IPS-11a (cell line): ENCODE results near the gene PDE11A.
A peak's percentile ranks its signal among the peaks of the same experiment; 100 is the strongest.
"Not testable (repeated sequence)": the region's sequence is repeated elsewhere in the genome, so short reads cannot be mapped to it uniquely, and the experiment has no call there.

Experiments
- H3K4me3 ChIP-seq: one replicate; pipeline ENCODE4 v1.5.1; 2013; ENCODE audit warnings: low read depth, low read length, control low read depth

PDE11A gene

GRCh38 chr2:178012639-178013038, 59.9 kb downstream of the PDE11A start:
- H3K4me3 ChIP-seq: no peak overlapping the region

GRCh38 chr2:178009813-178010212, 62.8 kb downstream of the PDE11A start:
- no peak overlapping the region for H3K4me3 ChIP-seq

GRCh38 chr2:178008636-178009289, 63.8 kb downstream of the PDE11A start:
- H3K4me3 ChIP-seq: no peak overlapping the region

- H3K4me3 ChIP-seq: no peak overlapping the region
Measured at GRCh38 chr2:178006710-178007109, 65.9 kb downstream of the PDE11A start.

- H3K4me3 ChIP-seq: no peak overlapping the region
Measured at GRCh38 chr2:178005756-178006155, 66.8 kb downstream of the PDE11A start.

GRCh38 chr2:178002038-178002437, 70.5 kb downstream of the PDE11A start:
- no peak overlapping the region for H3K4me3 ChIP-seq

DNA sequence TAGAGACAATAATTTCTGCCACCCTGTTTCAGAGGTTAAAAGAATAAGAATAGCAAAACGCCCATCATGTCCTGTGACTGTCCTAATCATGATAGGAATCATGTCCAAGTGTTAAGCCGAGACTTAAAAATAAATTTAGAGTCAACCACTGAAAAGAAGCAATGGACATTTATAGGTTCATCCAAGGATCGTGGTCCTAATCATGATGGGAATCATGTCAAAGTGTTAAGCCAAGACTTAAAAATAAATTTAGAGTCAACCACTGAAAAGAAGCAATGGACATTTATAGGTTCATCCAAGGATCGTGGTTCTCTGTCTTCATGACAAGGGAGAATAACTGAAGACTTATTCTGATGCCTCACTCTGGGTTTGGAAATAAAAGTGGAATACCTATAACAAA, 73.6 kb downstream of the PDE11A start:
- H3K4me3 ChIP-seq: no peak overlapping the region

GRCh38 chr2:177998006-177998405, 74.6 kb downstream of the PDE11A start:
- no peak overlapping the region for H3K4me3 ChIP-seq

DNA sequence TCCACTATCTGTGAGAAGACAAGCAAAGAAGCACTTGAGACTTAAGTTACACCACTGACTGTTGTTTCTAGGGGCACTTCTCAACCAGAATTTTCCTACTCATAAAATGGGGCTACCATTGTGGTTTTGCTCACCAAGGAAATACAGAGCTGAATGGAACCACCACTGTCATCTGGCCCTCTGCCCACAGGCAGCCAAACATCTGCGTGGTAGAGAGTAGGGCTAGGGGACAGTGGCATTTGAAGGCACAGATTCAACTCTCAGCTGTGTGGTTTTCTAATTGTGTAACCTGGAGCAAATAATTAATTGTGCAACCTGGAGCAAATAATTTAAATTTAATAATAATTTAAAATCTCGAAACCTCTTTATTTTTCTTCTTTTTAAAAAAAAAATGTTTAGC, 79.6 kb downstream of the PDE11A start:
- H3K4me3 ChIP-seq: no peak overlapping the region

GRCh38 chr2:177989029-177989885, 83.3 kb downstream of the PDE11A start:
- no peak overlapping the region for H3K4me3 ChIP-seq

- no peak overlapping the region for H3K4me3 ChIP-seq
Measured at GRCh38 chr2:177984749-177985148, 87.8 kb downstream of the PDE11A start.

DNA sequence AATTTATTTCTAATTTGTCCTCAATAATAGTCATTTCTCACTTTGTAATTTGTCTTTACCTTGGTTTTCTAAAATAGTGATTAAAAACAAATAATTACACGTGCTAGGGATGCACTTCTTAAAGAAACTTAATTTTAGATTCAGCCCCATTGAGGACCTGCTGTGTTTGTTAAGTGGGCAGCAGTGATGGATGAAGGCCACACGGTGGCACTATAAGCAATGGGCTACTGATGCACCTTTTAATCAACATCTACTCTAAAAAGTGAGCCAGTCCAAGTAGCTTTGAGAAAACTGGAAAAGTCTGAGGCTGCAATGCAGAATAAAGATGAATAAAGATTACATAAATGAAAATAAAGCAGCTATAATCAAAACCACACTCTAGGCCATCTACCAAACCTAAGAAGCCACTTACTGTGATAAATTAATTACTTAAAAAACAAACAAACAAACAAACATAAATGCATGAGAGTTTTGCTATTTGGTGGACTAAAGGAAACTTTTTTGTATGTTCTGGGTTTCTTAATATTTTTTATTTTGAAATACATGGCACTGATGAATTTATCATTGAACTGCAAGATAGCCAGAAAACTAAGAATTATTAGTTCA, 89.3 kb downstream of the PDE11A start:
- H3K4me3 ChIP-seq: no peak overlapping the region

DNA sequence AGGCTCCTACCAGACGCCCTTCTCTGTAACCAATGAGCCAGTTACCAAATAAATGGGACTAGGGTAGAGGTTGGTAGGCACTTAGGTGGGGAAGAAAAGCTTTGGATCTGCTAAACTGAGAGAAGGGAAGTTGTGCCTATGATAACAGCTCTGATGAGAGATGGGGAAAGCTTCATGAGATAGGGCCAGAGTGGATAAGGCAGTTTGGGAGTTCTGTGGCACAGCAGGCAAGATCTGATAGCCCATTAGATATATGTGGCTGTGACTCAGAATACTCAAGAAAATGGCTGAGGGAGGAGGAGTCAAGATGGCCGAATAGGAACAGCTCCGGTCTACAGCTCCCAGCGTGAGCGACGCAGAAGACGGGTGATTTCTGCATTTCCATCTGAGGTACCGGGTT, 99.8 kb downstream of the PDE11A start:
- peak overlapping the region; percentile 8 for H3K4me3 ChIP-seq

DNA sequence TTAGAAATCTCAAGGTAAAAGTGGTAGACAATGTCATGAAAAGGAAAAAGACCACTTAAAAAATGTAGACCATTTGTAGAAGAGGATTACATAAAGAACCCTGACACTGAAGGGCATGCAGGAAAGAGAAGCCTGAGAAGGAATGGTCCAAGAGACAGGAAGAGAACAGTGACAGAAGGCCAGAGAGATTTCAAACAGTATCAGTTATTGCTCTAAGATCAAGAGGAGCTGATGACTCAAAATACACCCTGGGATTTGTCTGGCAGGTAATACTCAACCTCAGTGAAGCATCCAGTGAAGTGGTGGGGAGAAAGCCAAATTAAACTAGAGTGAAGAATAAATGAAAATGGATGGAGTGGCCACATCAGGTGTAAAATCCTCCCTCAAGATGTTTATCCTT, 100.5 kb downstream of the PDE11A start:
- no peak overlapping the region for H3K4me3 ChIP-seq

DNA sequence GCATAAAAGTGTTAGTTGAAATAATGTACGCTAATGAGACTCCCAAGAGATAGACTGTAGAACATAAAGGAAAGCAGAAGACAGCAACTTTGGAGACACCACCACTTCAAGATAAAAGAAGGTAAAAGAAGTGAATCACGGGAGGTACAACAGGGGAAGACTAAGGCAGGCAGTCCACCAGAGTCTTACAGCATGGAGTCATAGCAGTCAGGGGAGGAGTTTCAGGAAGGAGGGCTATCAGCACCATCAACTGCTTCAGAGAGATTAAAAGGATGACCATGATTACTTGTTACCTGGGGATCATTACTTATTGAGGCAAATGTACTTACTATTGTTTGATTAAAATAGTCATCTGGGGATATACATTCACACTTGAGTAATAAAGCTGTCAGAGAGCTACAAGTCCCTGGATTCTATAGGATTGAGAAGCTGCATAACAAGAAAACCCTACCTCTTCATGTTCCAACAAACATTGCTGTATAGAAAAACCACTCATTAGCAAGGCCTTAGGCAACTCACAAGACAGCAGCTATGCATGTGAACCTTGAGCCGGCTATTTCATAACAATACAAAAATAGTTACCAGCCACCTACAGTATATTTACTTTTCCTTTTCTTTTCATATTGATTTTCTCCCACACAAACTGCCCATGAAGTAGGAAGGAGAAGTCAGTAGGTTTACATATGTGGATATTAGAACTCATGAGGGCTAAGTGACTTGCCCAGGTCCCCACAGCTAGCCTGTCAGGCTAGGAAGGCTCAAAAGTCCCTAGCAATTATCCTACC, 101.7 kb downstream of the PDE11A start:
- H3K4me3 ChIP-seq: no peak overlapping the region

DNA sequence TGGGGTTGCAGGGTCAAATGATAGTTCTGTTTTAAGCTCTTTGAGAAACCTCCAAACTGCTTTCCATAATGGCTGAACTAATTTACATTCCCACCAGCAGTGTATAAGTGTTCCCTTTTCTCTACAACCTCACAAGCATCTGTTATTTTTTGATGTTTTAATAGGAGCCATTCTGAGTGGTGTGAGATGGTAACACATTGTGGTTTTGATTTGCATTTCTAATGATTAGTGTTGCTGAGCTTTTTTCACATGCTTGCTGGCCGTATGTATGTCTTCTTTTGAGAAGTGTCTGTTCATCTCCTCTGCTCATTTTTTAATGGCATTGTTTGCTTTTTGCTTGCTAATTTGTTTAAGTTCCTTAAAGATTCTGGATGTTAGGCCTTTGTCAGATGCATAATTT, 107.7 kb downstream of the PDE11A start:
- no peak overlapping the region for H3K4me3 ChIP-seq

GRCh38 chr2:177952151-177952550, 120.4 kb downstream of the PDE11A start:
- H3K4me3 ChIP-seq: no peak overlapping the region

- H3K4me3 ChIP-seq: not testable (repeated sequence)
Measured at GRCh38 chr2:177947598-177947997, 125.0 kb downstream of the PDE11A start.

DNA sequence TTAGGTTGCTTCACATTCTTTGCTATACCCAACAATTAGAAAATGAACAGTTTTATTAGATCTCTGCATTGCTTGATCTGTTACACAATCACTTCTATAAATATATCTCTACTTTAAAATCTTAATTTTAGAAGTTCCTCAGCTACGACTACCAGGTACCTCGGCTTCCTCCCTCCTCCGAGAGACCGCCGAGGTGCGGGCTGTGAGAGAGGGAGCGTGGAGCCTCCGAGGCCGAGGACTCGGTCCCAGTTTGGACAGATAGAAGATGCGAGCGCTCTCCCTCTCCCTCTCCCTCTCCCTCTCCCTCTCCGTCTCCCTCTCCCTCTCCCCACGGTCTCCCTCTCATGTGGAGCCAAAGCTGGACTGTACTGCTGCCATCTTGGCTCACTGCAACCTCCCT, 128.0 kb downstream of the PDE11A start:
- not testable (repeated sequence) for H3K4me3 ChIP-seq

- H3K4me3 ChIP-seq: no peak overlapping the region
Measured at GRCh38 chr2:177942731-177943130, 129.8 kb downstream of the PDE11A start.

DNA sequence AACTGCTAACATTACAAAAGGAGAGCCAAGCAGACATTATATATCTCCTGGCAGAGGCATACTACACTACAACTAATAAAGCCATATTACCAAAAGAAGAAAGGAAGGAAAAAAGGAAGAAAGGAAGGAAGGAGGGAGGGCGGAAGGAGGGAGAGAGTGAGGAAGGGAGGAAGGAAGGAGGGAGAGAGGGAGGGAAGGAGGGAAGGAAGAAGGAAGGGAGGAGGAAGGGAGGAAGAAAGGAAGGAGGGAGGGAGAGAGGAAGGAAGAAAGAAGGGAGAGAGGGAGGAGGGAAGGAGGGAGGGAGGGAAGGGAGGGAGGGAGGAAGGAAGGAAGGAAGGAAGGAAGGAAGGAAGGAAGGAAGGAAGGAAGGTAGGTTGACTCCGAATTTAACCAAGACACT, 133.4 kb downstream of the PDE11A start:
- H3K4me3 ChIP-seq: no peak overlapping the region
